ENCODE data around the gene ARID3A. TPM values are rescaled to one million over a fixed set of nuclear protein-coding genes. Genes with fewer than 3 reads are reported as not detected.

The ARID3A gene
- total RNA-seq, 4 donors from 2014 or later = 1.8 to 9.4 (median 5.6) TPM

DNA sequence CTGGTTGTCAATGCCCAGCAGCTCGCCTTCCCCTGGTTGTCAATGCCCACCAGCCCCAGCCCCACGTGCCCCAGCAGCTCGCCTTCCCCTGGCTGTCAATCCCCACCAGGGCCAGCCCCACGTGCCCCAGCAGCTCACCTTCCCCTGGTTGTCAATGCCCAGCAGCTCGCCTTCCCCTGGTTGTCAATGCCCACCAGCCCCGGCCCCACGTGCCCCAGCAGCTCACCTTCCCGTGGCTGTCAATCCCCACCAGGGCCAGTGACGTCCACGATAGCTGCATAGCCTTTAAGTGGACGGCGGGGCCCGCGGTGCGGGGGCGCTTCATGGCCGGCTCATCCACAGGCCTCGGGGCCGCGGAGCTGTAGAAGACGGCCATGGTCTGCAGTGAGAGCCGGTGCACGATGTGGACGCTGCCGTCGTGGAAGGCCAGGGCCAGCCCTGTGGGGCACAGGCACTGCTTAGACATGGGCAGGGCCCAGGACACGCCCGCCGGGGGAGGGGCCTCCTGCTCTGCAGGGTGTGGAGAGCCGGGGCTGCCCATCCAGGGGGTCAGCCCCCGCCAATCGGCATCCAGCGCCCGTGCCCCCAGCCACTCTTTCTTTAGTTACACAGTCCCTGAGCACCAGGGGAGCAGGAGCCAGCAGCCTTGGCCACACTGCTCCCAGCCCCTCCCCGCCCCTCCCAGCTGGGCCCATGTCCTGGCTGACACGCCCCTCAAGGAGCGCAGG is 46.0 kb upstream of the ARID3A start:
- TF ChIP-seq, protein P1, sequence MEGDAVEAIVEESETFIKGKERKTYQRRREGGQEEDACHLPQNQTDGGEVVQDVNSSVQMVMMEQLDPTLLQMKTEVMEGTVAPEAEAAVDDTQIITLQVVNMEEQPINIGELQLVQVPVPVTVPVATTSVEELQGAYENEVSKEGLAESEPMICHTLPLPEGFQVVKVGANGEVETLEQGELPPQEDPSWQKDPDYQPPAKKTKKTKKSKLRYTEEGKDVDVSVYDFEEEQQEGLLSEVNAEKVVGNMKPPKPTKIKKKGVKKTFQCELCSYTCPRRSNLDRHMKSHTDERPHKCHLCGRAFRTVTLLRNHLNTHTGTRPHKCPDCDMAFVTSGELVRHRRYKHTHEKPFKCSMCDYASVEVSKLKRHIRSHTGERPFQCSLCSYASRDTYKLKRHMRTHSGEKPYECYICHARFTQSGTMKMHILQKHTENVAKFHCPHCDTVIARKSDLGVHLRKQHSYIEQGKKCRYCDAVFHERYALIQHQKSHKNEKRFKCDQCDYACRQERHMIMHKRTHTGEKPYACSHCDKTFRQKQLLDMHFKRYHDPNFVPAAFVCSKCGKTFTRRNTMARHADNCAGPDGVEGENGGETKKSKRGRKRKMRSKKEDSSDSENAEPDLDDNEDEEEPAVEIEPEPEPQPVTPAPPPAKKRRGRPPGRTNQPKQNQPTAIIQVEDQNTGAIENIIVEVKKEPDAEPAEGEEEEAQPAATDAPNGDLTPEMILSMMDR (IDR thresholded peaks at IDR 0.05) = no peak
- no peak for TF ChIP-seq POLR2A (IDR thresholded peaks at IDR 0.05)
- WGBS, 2 donors = 86% methylated on average over 32 to 35 of the region's 37 CpGs
- intact Hi-C loops (cut with DNase I; ENCODE audit: low total_unique reads) = no loop called here
- DNase-seq (ENCODE audit: low spot score in 2 of 2) = no peak
- no peak overlapping the region for H3K4me3 ChIP-seq (ENCODE audit: low read depth, poor library complexity, severe bottlenecking)

DNA sequence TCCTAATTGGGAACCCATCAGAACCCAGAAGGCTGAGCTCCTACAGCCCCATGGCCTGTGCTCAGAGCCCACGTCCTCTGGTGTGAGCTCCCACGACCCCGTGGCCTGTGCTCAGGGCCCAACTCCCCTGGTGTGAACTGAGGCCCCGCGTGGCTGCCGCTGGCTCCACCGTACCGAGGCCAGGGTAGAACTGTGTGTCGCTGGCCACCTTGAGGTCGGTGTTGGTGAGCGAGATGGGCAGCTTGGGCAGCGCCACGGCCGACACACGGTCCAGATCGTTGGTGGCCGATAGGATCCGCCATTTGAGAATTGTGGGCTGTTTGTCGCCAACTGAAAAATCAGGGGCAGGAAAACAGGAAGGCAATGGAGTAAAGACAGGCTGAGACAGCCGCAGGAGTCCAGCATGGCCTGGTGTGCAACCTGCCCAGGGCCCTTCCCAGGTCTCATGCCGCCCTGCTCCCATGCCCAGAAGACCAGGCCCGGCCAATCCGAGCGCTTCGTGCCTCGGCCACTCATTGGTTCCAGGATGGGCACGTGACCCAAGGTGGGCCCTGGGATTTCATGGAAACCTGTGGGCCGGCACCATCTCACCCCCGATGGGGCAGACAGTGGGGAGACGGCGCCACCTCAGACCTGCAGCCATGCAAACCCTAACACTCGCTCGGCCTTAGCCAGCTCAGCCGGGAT is 44.3 kb upstream of the ARID3A start:
- DNase-seq (ENCODE audit: low spot score in 2 of 2) = no peak
- intact Hi-C loops (cut with DNase I; ENCODE audit: low total_unique reads) = no loop called here
- 97 to 98% methylated on average over 29 to 34 of the region's 34 CpGs for WGBS, 2 donors
- no peak for TF ChIP-seq POLR2A (IDR thresholded peaks at IDR 0.05)
- TF ChIP-seq, protein P1 (IDR thresholded peaks at IDR 0.05) = no peak
- no peak overlapping the region for H3K4me3 ChIP-seq (ENCODE audit: low read depth, poor library complexity, severe bottlenecking)

GRCh38 chr19:882871-883497 is 42.9 kb upstream of the ARID3A start:
- TF ChIP-seq, protein P1 (IDR thresholded peaks at IDR 0.05) = no peak
- no peak for TF ChIP-seq POLR2A (IDR thresholded peaks at IDR 0.05)
- intact Hi-C loops (cut with DNase I; ENCODE audit: low total_unique reads) = no loop called here
- no peak for DNase-seq (ENCODE audit: low spot score in 2 of 2)
- no peak overlapping the region for H3K4me3 ChIP-seq (ENCODE audit: low read depth, poor library complexity, severe bottlenecking)
- whole genome bisulfite sequencing, 2 donors = 92 to 95% methylated on average over 30 of the region's 30 CpGs

DNA sequence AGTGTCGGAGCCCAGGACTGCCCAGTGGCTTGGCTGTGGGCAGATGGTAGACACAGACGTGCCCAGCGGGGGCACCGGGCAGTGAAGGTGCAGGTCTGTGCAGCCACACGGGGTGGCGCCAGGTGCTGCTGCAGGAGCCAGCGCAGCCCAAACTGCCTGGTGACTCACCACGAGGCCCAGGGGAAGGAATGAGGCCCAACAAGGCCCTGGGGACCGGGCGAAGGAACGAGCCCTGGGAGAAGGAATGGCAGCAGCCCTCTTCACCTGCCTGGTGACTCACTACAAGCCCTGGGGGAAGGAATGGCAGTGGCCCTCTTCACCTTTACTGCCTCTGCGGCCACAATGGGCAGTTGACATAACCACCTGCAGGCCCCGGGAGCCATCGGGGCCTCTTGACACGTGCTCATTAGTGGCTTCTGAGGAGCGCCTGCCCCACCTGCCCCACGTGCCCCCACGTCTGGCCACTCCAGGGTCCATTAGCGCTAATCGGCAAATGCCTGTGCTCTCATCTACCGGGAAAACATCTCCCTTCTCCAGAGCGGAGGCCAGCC is 42.1 kb upstream of the ARID3A start:
- TF ChIP-seq, protein P1 (IDR thresholded peaks at IDR 0.05) = no peak
- TF ChIP-seq POLR2A (IDR thresholded peaks at IDR 0.05) = no peak
- intact Hi-C loops (cut with DNase I; ENCODE audit: low total_unique reads) = no loop called here
- H3K4me3 ChIP-seq (ENCODE audit: low read depth, poor library complexity, severe bottlenecking) = no peak overlapping the region
- 71 to 72% methylated on average over 11 to 20 of the region's 22 CpGs for whole genome bisulfite sequencing, 2 donors
- no peak for DNase-seq (ENCODE audit: low spot score in 2 of 2)

DNA sequence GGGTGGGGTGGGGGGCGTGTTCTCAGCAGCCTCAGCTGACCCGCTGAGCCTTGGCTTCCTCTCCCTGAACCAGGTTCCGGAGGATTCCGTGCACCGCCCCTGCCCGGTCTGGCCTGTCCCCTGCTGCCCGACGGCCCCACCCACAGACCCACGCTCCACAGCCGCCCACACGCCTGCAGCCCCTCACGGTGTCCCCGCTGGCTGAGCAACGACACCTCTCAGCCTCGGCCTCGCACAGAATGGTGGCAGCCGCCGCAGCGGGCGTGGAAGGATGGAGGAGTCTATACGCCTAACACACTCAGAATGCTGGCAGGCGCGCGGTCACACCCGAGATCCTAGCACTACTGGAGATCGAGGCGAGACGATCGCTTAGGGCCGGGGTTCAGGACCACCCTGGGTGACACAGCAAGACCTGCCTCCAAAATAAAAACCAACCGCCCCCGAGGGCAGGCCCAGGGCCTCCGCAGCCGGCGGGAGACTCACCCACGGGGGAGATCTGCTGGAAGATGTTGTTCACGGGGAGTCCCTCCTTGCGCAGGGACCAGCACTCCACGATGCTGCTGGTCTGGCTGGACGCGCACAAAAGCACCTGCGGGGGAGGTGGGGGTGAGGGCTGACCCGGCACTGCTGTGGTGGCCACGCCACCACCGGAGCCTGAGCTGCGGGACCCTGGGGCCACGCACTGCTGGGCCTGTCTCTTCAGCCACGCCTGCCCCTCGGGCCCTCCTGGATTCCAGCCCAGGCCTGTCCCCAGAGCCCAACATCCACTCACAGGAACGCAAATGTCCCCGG is 41.2 kb upstream of the ARID3A start:
- WGBS, 2 donors = 90 to 93% methylated on average over 38 to 44 of the region's 51 CpGs
- TF ChIP-seq, protein P1 (IDR thresholded peaks at IDR 0.05) = no peak
- no peak for TF ChIP-seq POLR2A (IDR thresholded peaks at IDR 0.05)
- DNase-seq (ENCODE audit: low spot score in 2 of 2) = no peak
- intact Hi-C loops (cut with DNase I; ENCODE audit: low total_unique reads) = no loop called here
- H3K4me3 ChIP-seq (ENCODE audit: low read depth, poor library complexity, severe bottlenecking) = no peak overlapping the region
